Activated CD8-positive, alpha-beta T cell treated with anti-CD3 and anti-CD28 coated beads, Interleukin-2, amount 10 ng/mL, durations not matched to agents 7 days and 5 days (primary cell): ENCODE data around the gene SMIM45.
"Not testable (repeated sequence)": the region's sequence is repeated elsewhere in the genome, so short reads cannot be mapped to it uniquely, and the experiment has no call there.

ENCODE experiments used
- ATAC-seq: fragments of 150-1000 bp; cut with Tn5 transposase; one replicate; pipeline ENCODE4 v1.10.0; 2021; ENCODE audit warnings: moderate library complexity
- CTCF ChIA-PET: fragments of 350-600 bp; sonication (Branson Sonifier 250); formaldehyde crosslinking; loops from one replicate; lab custom pipeline; 2021; ENCODE audit warnings: antibody characterized with exemption; lab: Charles Lee
- POLR2A ChIA-PET: fragments of 350-600 bp; sonication (Branson Sonifier 250); formaldehyde crosslinking; loops from one replicate; lab custom pipeline; 2021; ENCODE audit warnings: antibody characterized with exemption; lab: Charles Lee
- DNase-seq: peaks from one replicate; pipeline ENCODE4 v3.0.0-alpha.2; 2020
- H3K27ac Mint-ChIP-seq: one replicate; pipeline ENCODE4 v1.8.0; 2021; ENCODE audit warnings: mild to moderate bottlenecking, mixed read lengths
- H3K27me3 Mint-ChIP-seq: one replicate; pipeline ENCODE4 v1.8.0; 2021; ENCODE audit warnings: low read depth, mixed read lengths
- H3K36me3 Mint-ChIP-seq: one replicate; pipeline ENCODE4 v1.8.0; 2021; ENCODE audit warnings: low read depth, mixed read lengths
- H3K4me1 Mint-ChIP-seq: one replicate; pipeline ENCODE4 v1.8.0; 2021; ENCODE audit warnings: low read depth, mixed read lengths
- H3K4me3 Mint-ChIP-seq: one replicate; pipeline ENCODE4 v1.8.0; 2021; ENCODE audit warnings: mild to moderate bottlenecking, mixed read lengths
- H3K9me3 Mint-ChIP-seq: one replicate; pipeline ENCODE4 v1.8.0; 2022; ENCODE audit warnings: mixed read lengths; ENCODE audit not compliant: insufficient read depth

SMIM45 gene

DNA sequence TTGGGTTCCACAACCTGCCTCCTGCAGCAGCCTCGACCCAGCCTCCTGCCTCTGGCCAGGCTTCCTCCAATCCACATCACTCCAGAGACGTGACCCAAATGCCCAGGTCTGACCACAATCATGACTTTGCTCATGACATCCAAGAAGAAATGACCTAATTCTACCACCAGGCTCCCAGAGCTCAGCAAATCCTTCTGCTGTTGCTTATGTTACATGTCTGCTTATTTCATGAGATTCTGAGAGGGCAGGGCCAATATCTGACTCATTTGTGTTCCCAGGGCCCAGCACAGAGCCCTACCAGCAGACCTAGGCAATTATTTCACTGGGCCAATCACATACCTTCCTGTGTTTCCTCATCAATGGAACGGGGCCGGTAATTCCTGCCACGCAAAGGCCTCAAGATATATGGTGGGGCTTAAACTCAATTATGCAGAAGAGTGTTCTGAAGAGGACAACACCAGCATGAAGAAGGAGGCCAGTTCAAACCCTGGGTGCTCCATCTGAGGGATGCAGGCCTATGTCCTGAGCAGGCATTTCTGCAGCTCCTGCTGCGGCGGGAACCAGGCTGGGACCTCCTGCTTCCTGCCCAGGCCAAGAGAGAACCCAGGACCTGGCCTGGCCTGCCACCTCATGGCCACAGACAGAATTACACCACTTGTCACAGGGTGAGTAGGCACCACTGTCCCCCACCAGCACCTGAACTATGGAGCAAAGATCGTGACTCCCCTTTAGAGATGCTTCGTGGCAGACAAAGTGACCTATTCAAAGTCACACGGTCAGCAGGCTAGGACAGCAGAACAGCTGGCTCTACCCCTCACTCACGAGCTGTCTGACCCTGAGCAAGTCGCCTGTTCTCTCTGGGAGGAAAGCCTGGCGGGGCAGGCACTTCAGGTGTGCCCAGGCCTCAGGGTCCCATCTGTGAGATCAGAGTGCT, 10.9 kb upstream of the SMIM45 start:
- Mint-ChIP-seq H3K9me3 (no peaks in the 10 kb centered on the region), H3K27me3 (no peaks in the 10 kb centered on the region), H3K27ac (peak overlapping the region; percentile 95), H3K4me1 (peaks cover 58% of the 10 kb centered on the region), H3K36me3 (peaks cover 71% of the 10 kb centered on the region), H3K4me3 (peak overlapping the region; percentile 27)
- ChIA-PET CTCF (interaction anchor here (0.6 to 3.6 kb wide), 45 partner anchors 8 to 504 kb away, joined by 3 to 77 read pairs (median 5); partner anchors contain the start of genes CCDC134, MEI1, NAGA and NDUFA6), POLR2A (interaction anchor here (0.7 to 2.3 kb wide), 18 partner anchors 13 to 674 kb away, joined by 3 to 14 read pairs (median 5); partner anchors contain the start of genes CCDC134, PMM1, POLDIP3 and SNU13)
- DNase-seq: peak; percentile 90
- ATAC-seq: peak; percentile 61

DNA sequence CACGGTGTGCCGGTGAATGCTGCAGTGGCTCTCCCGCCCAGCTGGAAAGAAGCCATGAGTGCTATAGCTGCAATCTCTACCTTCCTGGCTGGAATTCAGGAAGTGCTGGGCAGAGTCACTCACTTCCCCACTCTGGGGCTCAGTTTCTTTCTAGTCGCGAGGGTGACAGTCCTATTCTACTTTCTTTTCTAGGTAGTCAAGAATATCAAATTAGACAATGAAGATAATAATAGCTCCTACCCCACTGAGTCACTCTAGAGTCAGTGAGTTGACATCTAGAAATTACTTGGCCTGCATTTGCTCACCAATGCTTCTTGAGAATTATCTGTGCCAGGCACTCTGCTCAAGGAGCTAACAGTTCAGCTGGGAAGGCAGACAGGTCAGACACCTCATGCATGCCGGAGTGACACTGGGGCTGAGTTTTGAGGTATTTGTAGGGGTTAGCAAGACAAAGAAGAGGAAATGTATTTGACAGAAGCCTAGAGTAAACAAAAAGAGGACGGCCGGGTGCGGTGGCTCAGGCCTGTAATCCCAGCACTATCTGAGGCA, 8.2 kb upstream of the SMIM45 start:
- H3K36me3 Mint-ChIP-seq: peaks cover 57% of the 10 kb centered on the region
- no peak for ATAC-seq
- ChIA-PET CTCF (interaction anchor here (0.7 to 3.4 kb wide), 6 partner anchors 20 to 276 kb away, joined by 3 to 28 read pairs (median 5); partner anchors contain the start of gene MEI1), POLR2A (interaction anchor here (0.9 to 1.2 kb wide), 3 partner anchors 126 to 254 kb away, joined by 3 read pairs; partner anchors contain the start of gene SMDT1)
- H3K4me1 Mint-ChIP-seq: peaks cover 68% of the 10 kb centered on the region
- H3K9me3 Mint-ChIP-seq: no peaks in the 10 kb centered on the region
- peak overlapping the region; percentile 17 for H3K4me3 Mint-ChIP-seq
- peak overlapping the region; percentile 74 for H3K27ac Mint-ChIP-seq
- H3K27me3 Mint-ChIP-seq: no peaks in the 10 kb centered on the region
- no peak for DNase-seq

DNA sequence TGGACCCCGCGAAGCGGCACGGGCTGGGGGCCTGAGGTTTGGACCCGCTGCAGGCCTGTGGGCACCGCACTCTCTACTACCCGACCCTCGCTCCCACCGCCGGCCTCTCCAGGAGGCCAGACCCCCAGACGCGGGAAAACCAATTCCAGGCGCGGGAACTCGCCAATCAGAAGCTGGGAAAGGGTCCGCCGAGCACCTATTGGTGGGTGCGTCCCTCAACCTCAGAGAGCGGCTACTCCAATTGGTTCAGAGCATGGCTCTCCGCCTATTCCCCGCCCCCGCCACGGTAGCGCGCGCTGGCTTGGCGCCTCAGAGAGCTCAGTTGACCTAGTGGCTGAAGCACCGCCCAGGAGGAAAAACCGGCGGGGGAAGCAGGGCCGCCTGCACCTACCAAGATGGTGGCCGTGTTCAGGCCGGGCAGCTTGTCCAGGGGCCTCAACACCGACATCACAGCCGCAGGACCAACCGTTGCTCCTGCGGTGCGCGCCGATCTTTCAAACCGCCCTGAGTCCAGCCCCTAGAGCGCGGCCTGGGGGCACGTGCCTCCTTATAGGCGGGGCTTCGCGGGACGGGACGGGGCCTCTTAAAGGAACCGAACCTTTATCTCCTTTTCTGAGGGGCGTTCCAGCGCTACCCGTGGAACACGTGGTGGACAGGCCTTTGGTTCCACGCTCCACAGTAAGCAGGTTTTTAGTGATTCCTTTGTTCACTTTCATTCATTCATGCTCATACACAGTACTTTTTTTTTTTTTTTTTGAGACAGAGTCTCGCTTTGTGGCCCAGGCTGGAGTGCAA, 5.1 kb upstream of the SMIM45 start, which contains the start of gene CENPM:
TSS of gene CENPM (minus strand) at position 524 of the 795 bp plus-strand sequence. CDS start at position 448, 76 bp downstream.
- Mint-ChIP-seq H3K4me3 (peak within 1 kb of the TSS; percentile 81), H3K27me3 (no peaks in the 10 kb centered on the region), H3K27ac (peak within 1 kb of the TSS; percentile 95), H3K36me3 (peaks cover 33% of the 10 kb centered on the region), H3K9me3 (no peaks in the 10 kb centered on the region), H3K4me1 (peaks cover 41% of the 10 kb centered on the region)
- ChIA-PET CTCF (interaction anchor here (0.7 to 2.1 kb wide), 15 partner anchors 9 to 497 kb away, joined by 3 to 16 read pairs (median 4); partner anchors contain the start of genes SREBF2 and TNFRSF13C), POLR2A (interaction anchor here (0.5 to 2.7 kb wide), 20 partner anchors 10 to 667 kb away, joined by 3 to 13 read pairs (median 3); partner anchors contain the start of genes CCDC134, DESI1, NDUFA6 and RANGAP1)
- peak; percentile 96 for DNase-seq
- peak; percentile 98 for ATAC-seq

DNA sequence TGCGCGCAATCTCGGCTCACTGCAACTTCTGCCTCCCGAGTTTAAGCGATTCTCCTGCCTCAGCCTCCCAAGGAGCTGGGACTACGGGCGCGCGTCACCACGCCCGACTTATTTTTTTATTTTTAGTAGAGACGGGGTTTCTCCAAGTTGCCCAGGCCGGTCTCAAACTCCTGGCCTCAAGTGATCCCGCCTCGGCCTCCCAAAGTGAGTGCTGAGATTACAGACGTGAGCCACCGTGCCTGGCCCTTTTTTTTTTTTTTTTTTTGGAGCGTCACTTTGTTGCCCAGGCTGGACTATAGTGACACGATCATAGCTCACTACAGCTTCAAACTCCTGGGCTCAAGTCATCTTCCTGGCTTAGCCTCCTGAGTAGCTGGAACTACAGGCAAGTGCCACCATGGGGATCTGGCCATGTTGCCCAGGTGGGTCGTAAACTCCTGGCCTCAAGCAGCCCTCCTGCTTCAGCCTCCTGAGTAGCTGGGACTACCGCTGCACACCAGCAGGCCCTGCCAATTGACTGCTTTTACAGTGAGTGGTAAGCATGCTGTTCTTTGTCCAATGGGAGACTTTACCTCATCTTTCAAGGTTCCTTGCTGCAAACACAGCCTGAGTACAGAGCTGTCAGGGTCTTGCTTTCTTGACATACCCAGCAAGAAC, 4.4 kb upstream of the SMIM45 start:
- Mint-ChIP-seq H3K9me3 (no peaks in the 10 kb centered on the region), H3K27ac (peak overlapping the region; percentile 95), H3K4me1 (peaks cover 39% of the 10 kb centered on the region), H3K27me3 (no peaks in the 10 kb centered on the region), H3K4me3 (peak overlapping the region; percentile 81), H3K36me3 (peaks cover 29% of the 10 kb centered on the region)
- no peak for DNase-seq
- no peak for ATAC-seq
- POLR2A ChIA-PET: interaction anchor here (0.5 to 2.7 kb wide), 9 partner anchors 8 to 326 kb away, joined by 3 to 13 read pairs (median 3); partner anchors contain the start of genes DESI1, SNU13 and XRCC6
- CTCF ChIA-PET: interaction anchor here (0.7 to 2.1 kb wide), 12 partner anchors 8 to 497 kb away, joined by 3 to 16 read pairs (median 6); partner anchors contain the start of genes SREBF2 and TNFRSF13C

DNA sequence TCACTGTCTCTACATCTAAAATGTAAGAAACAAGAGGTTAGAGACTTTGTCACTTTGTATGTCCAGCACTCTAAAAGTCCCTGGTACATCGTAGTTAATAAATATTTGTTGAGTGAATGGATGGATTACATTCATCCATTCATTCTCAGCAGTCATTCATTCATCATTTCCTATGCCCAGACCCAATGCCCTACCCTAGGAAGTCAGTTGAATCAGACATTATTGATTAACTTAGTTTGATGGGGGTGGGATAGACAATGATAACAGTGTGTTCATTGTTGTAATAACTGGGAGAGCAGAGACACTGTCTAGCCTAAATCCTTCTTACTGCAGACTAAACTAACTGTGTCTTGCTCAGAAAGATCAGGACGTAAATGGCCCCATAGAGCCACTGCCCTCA, 3.8 kb upstream of the SMIM45 start:
- H3K4me3 Mint-ChIP-seq: peak overlapping the region; percentile 81
- H3K4me1 Mint-ChIP-seq: peaks cover 34% of the 10 kb centered on the region
- H3K27me3 Mint-ChIP-seq: no peaks in the 10 kb centered on the region
- H3K9me3 Mint-ChIP-seq: no peaks in the 10 kb centered on the region
- DNase-seq: no peak
- ChIA-PET POLR2A (interaction anchor here (0.5 to 2.7 kb wide), 3 partner anchors 7 to 167 kb away, joined by 3 to 6 read pairs (median 4); no protein-coding TSS in a partner anchor), CTCF (interaction anchor here (1.1 to 1.3 kb wide), 2 partner anchors 7 to 11 kb away, joined by 3 read pairs; no protein-coding TSS in a partner anchor)
- H3K36me3 Mint-ChIP-seq: peaks cover 24% of the 10 kb centered on the region
- ATAC-seq: no peak
- no peak overlapping the region for H3K27ac Mint-ChIP-seq

DNA sequence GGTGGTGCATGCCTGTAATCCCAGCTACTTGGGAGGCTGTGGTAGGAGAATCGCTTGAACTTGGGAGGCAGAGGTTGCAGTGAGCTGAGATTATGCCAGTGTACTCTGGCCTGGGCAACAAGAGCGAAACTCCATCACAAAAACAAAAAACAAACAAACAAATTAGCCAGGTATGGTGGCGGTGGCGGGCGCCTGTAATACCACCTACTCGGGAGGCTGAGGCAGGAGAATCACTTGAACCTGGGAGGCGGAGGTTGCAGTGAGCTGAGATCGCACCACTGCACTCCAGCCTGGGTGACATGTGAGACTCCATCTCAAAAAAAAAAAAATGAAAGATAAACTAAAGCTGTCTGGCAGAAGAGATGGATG, 3.0 kb upstream of the SMIM45 start:
- H3K9me3 Mint-ChIP-seq, POLR2A ChIA-PET, ATAC-seq, DNase-seq, H3K27ac Mint-ChIP-seq, H3K27me3 Mint-ChIP-seq, H3K4me3 Mint-ChIP-seq: not testable (repeated sequence)
- Mint-ChIP-seq H3K36me3 (peaks cover 18% of the 10 kb centered on the region), H3K4me1 (peaks cover 28% of the 10 kb centered on the region)
- CTCF ChIA-PET: interaction anchor here (1.1 to 1.3 kb wide), 2 partner anchors 8 to 11 kb away, joined by 3 read pairs; no protein-coding TSS in a partner anchor

DNA sequence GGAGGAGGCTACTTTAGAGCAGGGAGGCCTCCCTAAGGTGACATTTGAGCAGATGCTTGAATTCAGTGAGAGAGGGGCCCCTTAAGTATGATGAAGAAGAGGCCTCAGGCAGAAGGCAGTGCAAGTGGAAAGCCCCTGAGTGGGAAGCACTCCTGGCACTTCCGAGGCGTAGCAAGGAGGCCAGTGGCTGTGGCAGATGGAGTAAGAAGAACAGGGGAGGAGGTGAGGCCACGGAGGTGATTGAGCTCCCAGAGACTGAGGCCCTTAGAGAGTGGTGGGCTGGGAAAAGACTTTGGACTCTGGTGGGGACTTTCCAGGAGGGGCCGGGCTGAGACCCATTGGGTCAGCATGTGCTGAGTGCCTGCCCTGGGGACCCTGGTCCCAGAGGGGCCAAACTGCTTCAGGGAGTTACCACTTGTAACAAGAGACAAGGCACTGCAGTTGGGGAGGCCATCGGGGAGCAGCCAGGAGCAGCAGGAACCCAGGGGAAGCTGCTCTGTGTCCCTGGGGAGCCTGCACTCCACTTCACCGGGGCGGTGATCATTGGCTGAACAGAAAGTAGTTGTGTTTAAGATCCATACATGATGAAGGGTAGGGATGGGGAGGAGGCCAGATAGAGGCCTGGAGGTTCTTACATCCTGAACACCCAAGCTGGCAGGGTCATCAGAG, 2.5 kb upstream of the SMIM45 start:
- ATAC-seq (no peak), DNase-seq (no peak)
- POLR2A ChIA-PET: interaction anchor here (0.8 kb wide), 1 partner anchor 168 kb away, joined by 3 read pairs; no protein-coding TSS in a partner anchor

DNA sequence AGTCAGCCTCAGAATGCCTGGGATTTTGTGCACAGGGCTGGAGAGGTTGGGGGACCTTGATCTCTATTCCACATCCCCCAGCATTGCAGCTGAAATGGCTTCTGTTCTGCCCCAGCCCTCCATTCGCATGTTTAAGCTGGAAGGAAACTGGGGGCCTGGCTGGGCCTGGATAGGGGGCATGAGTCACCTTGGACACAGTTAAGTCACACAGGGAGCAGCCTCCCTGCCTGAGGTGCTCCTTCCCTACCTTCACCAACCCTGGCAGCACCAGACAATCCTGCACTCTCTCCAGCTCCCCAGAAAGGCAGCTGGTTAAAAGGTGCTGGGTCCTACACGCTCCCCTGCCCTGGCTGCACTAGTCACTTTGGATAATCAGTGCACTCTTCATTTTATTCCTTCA, 763 bp downstream of the SMIM45 start:
- Mint-ChIP-seq H3K36me3 (no peaks in the 10 kb centered on the region), H3K27me3 (no peaks in the 10 kb centered on the region), H3K9me3 (no peaks in the 10 kb centered on the region), H3K4me3 (no peak overlapping the region), H3K4me1 (peaks cover 12% of the 10 kb centered on the region), H3K27ac (no peak overlapping the region)
- DNase-seq (no peak), ATAC-seq (no peak)
- CTCF ChIA-PET: interaction anchor here (0.9 to 1.0 kb wide), 2 partner anchors 254 to 491 kb away, joined by 3 to 4 read pairs; no protein-coding TSS in a partner anchor
- POLR2A ChIA-PET: interaction anchor here (0.6 to 2.1 kb wide), 2 partner anchors 27 to 137 kb away, joined by 3 to 6 read pairs; partner anchors contain the start of gene TNFRSF13C

More for the DNA sequence above, 2.5 kb upstream of the SMIM45 start:
- Mint-ChIP-seq H3K4me3 (no peak overlapping the region), H3K27me3 (no peaks in the 10 kb centered on the region), H3K4me1 (peaks cover 25% of the 10 kb centered on the region), H3K27ac (no peak overlapping the region), H3K36me3 (peaks cover 14% of the 10 kb centered on the region), H3K9me3 (no peaks in the 10 kb centered on the region)
- CTCF ChIA-PET: interaction anchor here (1.1 to 1.2 kb wide), 3 partner anchors 9 to 17 kb away, joined by 3 to 4 read pairs (median 3); no protein-coding TSS in a partner anchor

DNA sequence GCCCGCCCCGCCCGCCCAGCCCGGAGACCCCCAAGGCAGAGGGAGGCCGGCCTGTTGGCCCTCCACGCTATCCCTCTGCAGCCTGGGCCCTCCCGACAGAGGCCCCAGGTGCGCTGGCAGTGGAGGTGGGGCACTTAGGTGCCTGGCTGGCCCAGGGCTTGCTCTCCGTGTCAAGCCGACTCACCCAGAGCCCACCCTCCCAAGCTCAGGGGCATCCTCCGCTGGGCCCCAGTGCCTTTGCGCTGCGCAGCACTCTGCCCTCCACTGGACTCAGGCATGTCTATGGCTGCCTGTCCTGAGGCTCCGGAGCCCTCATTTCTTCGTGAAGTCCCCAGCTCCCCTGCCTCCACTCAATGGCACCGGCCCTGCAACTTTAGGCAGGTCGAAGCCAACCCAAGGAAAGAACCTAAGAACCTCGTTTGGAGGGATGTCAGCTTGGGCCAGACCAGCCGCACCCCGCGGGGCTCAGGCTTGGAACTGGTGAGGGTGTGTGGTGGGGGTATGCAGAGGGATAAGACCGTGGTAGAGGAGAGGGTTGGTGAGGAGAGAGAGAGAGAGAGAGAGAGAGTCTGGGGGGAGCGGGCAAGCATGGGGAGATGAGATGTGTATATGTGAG, 6.1 kb downstream of the SMIM45 start:
- Mint-ChIP-seq H3K4me1 (peaks cover 4% of the 10 kb centered on the region), H3K4me3 (no peak overlapping the region), H3K36me3 (no peaks in the 10 kb centered on the region), H3K27ac (no peak overlapping the region), H3K27me3 (peaks cover 6% of the 10 kb centered on the region), H3K9me3 (no peaks in the 10 kb centered on the region)
- ATAC-seq: peak; percentile 46
- DNase-seq: no peak
- CTCF ChIA-PET: interaction anchor here (0.5 to 1.8 kb wide), 4 partner anchors 11 to 261 kb away, joined by 3 to 7 read pairs (median 4); partner anchors contain the start of gene SEPTIN3
- POLR2A ChIA-PET: no interaction called here
